ENCODE results near the gene ITGA1. TPM values are rescaled to one million over a fixed set of nuclear protein-coding genes. Genes with fewer than 3 reads are reported as not detected.

ITGA1 gene
- total RNA-seq, 1 experiment from 2014 or later, result 26.4 TPM

- no TSS peak for BruUV-seq (replicated peaks)
- no peak for DNase-seq
- H3K4me1 ChIP-seq, result no peaks in the 10 kb centered on the region
- H3K36me3 ChIP-seq (ENCODE audit: control insufficient read depth, insufficient read depth, low read length), result no peaks in the 10 kb centered on the region
- no peak overlapping the region for H3K4me3 Mint-ChIP-seq (ENCODE audit: unreplicated experiment)
- H3K27me3 Mint-ChIP-seq (ENCODE audit: insufficient read depth, unreplicated experiment), result peaks cover 23% of the 10 kb centered on the region
- TF ChIP-seq, protein P1, sequence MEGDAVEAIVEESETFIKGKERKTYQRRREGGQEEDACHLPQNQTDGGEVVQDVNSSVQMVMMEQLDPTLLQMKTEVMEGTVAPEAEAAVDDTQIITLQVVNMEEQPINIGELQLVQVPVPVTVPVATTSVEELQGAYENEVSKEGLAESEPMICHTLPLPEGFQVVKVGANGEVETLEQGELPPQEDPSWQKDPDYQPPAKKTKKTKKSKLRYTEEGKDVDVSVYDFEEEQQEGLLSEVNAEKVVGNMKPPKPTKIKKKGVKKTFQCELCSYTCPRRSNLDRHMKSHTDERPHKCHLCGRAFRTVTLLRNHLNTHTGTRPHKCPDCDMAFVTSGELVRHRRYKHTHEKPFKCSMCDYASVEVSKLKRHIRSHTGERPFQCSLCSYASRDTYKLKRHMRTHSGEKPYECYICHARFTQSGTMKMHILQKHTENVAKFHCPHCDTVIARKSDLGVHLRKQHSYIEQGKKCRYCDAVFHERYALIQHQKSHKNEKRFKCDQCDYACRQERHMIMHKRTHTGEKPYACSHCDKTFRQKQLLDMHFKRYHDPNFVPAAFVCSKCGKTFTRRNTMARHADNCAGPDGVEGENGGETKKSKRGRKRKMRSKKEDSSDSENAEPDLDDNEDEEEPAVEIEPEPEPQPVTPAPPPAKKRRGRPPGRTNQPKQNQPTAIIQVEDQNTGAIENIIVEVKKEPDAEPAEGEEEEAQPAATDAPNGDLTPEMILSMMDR (IDR thresholded peaks at IDR 0.05; ENCODE audit: insufficient read depth in 1 of 2, low read depth in 1 of 2, low read length in 1 of 2, severe bottlenecking in 1 of 2, unreplicated experiment in 1 of 2), result no peak
- H3K4me3 ChIP-seq (ENCODE audit: low read depth, low read length), result no peak overlapping the region
- no peaks in the 10 kb centered on the region for H3K9me3 ChIP-seq
- no peaks in the 10 kb centered on the region for H3K36me3 Mint-ChIP-seq (ENCODE audit: insufficient read depth, unreplicated experiment)
- intact Hi-C loops (cut with micrococcal nuclease; ENCODE audit: unreplicated experiment), result no loop called here
- no peak overlapping the region for H3K27ac Mint-ChIP-seq (ENCODE audit: unreplicated experiment)
- no peaks in the 10 kb centered on the region for H3K27me3 ChIP-seq (replicated peaks; ENCODE audit: control insufficient read depth, insufficient read depth, low read length)
- ChIA-PET POLR2A (no interaction called here), CTCF (no interaction called here)
- H3K4me1 Mint-ChIP-seq (ENCODE audit: low read depth, unreplicated experiment), result no peaks in the 10 kb centered on the region
- H3K9me3 Mint-ChIP-seq (ENCODE audit: unreplicated experiment), result no peaks in the 10 kb centered on the region
Measured at GRCh38 chr5:52777186-52777585, 10.5 kb upstream of the ITGA1 start.

- no peak for DNase-seq
- Histone ChIP-seq H3K9me3 (no peaks in the 10 kb centered on the region), H3K4me1 (no peaks in the 10 kb centered on the region), H3K27me3 (replicated peaks; ENCODE audit: control insufficient read depth, insufficient read depth, low read length) (no peaks in the 10 kb centered on the region), H3K4me3 (ENCODE audit: low read depth, low read length) (no peak overlapping the region), H3K36me3 (ENCODE audit: control insufficient read depth, insufficient read depth, low read length) (no peaks in the 10 kb centered on the region)
- Mint-ChIP-seq H3K4me3 (ENCODE audit: unreplicated experiment) (no peak overlapping the region), H3K27ac (ENCODE audit: unreplicated experiment) (no peak overlapping the region), H3K27me3 (ENCODE audit: insufficient read depth, unreplicated experiment) (peaks cover 21% of the 10 kb centered on the region), H3K4me1 (ENCODE audit: low read depth, unreplicated experiment) (no peaks in the 10 kb centered on the region), H3K36me3 (ENCODE audit: insufficient read depth, unreplicated experiment) (no peaks in the 10 kb centered on the region), H3K9me3 (ENCODE audit: unreplicated experiment) (no peaks in the 10 kb centered on the region)
- ChIA-PET POLR2A (no interaction called here), CTCF (no interaction called here)
- BruUV-seq (replicated peaks), result no TSS peak
- TF ChIP-seq, protein P1 (IDR thresholded peaks at IDR 0.05; ENCODE audit: insufficient read depth in 1 of 2, low read depth in 1 of 2, low read length in 1 of 2, severe bottlenecking in 1 of 2, unreplicated experiment in 1 of 2), result no peak
- intact Hi-C loops (cut with micrococcal nuclease; ENCODE audit: unreplicated experiment), result no loop called here
Measured at GRCh38 chr5:52778781-52779180, 8.9 kb upstream of the ITGA1 start.

GRCh38 chr5:52779213-52779612, 8.5 kb upstream of the ITGA1 start:
- H3K36me3 ChIP-seq (ENCODE audit: control insufficient read depth, insufficient read depth, low read length), result no peaks in the 10 kb centered on the region
- Mint-ChIP-seq H3K27me3 (ENCODE audit: insufficient read depth, unreplicated experiment) (peaks cover 18% of the 10 kb centered on the region), H3K9me3 (ENCODE audit: unreplicated experiment) (no peaks in the 10 kb centered on the region), H3K27ac (ENCODE audit: unreplicated experiment) (no peak overlapping the region), H3K36me3 (ENCODE audit: insufficient read depth, unreplicated experiment) (no peaks in the 10 kb centered on the region), H3K4me3 (ENCODE audit: unreplicated experiment) (no peak overlapping the region), H3K4me1 (ENCODE audit: low read depth, unreplicated experiment) (no peaks in the 10 kb centered on the region)
- no peaks in the 10 kb centered on the region for H3K9me3 ChIP-seq
- POLR2A ChIA-PET, result no interaction called here
- intact Hi-C loops (cut with micrococcal nuclease; ENCODE audit: unreplicated experiment), result no loop called here
- BruUV-seq (replicated peaks), result no TSS peak
- TF ChIP-seq, protein P1 (IDR thresholded peaks at IDR 0.05; ENCODE audit: insufficient read depth in 1 of 2, low read depth in 1 of 2, low read length in 1 of 2, severe bottlenecking in 1 of 2, unreplicated experiment in 1 of 2), result no peak
- DNase-seq, result no peak
- CTCF ChIA-PET, result no interaction called here
- no peaks in the 10 kb centered on the region for H3K27me3 ChIP-seq (replicated peaks; ENCODE audit: control insufficient read depth, insufficient read depth, low read length)
- no peak overlapping the region for H3K4me3 ChIP-seq (ENCODE audit: low read depth, low read length)
- no peaks in the 10 kb centered on the region for H3K4me1 ChIP-seq

Data from Caco-2 (cell line).